Stimulated activated CD4-positive, alpha-beta T cell treated with anti-CD3 and anti-CD28 coated beads, Interleukin-12 subunit alpha, Interleukin-12 subunit beta, amount 100 ng/mL, for 48 hours (primary cell): ENCODE measurements around the gene IL12RB2.
A peak's percentile ranks its signal among the peaks of the same experiment; 100 is the strongest.
"Not testable (repeated sequence)": the region's sequence is repeated elsewhere in the genome, so short reads cannot be mapped to it uniquely, and the experiment has no call there.

Source experiments
- DNase-seq, 3 donors: peaks; one replicate each; pipeline ENCODE4 v3.0.0-alpha.2; 2020; ENCODE audit warnings: low read depth in 2 of 3, low spot score in 1 of 3

IL12RB2 gene

GRCh38 chr1:67429528-67430357 lies 122.1 kb downstream of the IL12RB2 start:
- DNase-seq: peak in 2 of 3 donors; percentile 16

- peak; percentile 84 to 93 (median 93) for DNase-seq
Observed at GRCh38 chr1:67430358-67431155, 122.9 kb downstream of the IL12RB2 start, which contains the start of gene SERBP1. Gene SERBP1, minus strand, starts transcription at chr1:67430402. Its CDS starts 102 bp downstream, at chr1:67430300.

GRCh38 chr1:67431156-67431765 lies 123.6 kb downstream of the IL12RB2 start:
- DNase-seq: no peak

- DNase-seq: no peak
Observed at GRCh38 chr1:67431869-67432578, 124.4 kb downstream of the IL12RB2 start.

- DNase-seq: no peak
Observed at GRCh38 chr1:67432745-67433144, 125.1 kb downstream of the IL12RB2 start.

- no peak for DNase-seq
Observed at GRCh38 chr1:67433837-67434236, 126.2 kb downstream of the IL12RB2 start.

- DNase-seq: no peak
Observed at GRCh38 chr1:67434491-67434890, 126.8 kb downstream of the IL12RB2 start.

GRCh38 chr1:67436511-67437055 lies 128.9 kb downstream of the IL12RB2 start:
- no peak for DNase-seq

GRCh38 chr1:67437961-67438360 lies 130.3 kb downstream of the IL12RB2 start:
- DNase-seq: no peak

GRCh38 chr1:67439277-67440029 lies 131.8 kb downstream of the IL12RB2 start:
- no peak for DNase-seq

- DNase-seq: no peak
Observed at GRCh38 chr1:67440339-67440738, 132.7 kb downstream of the IL12RB2 start.

GRCh38 chr1:67441183-67441582 lies 133.5 kb downstream of the IL12RB2 start:
- peak; percentile 16 to 63 (median 62) for DNase-seq

GRCh38 chr1:67441739-67442281 lies 134.1 kb downstream of the IL12RB2 start:
- DNase-seq: no peak

GRCh38 chr1:67446014-67446413 lies 138.3 kb downstream of the IL12RB2 start:
- DNase-seq: not testable (repeated sequence)
